GM18907 (cell line): ENCODE data around the gene TMEM88.
A peak's percentile ranks its signal among the peaks of the same experiment; 100 is the strongest.

Experiments
- ATAC-seq: cut with Tn5 transposase; IDR thresholded peaks from one replicate; pipeline ENCODE4 v1.9.1; 2021; ENCODE audit warnings: mild to moderate bottlenecking, moderate library complexity; ENCODE audit not compliant: unreplicated experiment

Gene TMEM88

GRCh38 chr17:7833011-7833794 is 21.7 kb upstream of the TMEM88 start:
- no peak for ATAC-seq

- ATAC-seq, result peak; percentile 36
Measured at GRCh38 chr17:7833795-7834541, 20.9 kb upstream of the TMEM88 start, which contains the start of gene KDM6B. Gene KDM6B, plus strand, starts transcription at chr17:7834217. Its CDS starts 11,338 bp downstream, at chr17:7845555.

- peak; percentile 10 for ATAC-seq
Measured at GRCh38 chr17:7834542-7834956, 20.3 kb upstream of the TMEM88 start.

GRCh38 chr17:7834957-7835813 is 19.7 kb upstream of the TMEM88 start:
- peak; percentile 45 for ATAC-seq

GRCh38 chr17:7835814-7836595 is 18.9 kb upstream of the TMEM88 start:
- ATAC-seq, result peak; percentile 36

GRCh38 chr17:7836596-7837407 is 18.1 kb upstream of the TMEM88 start:
- ATAC-seq, result peak; percentile 17

- ATAC-seq, result no peak
Measured at GRCh38 chr17:7837408-7838088, 17.3 kb upstream of the TMEM88 start.

- ATAC-seq, result no peak
Measured at GRCh38 chr17:7838090-7839075, 16.5 kb upstream of the TMEM88 start.

GRCh38 chr17:7839190-7839875 is 15.5 kb upstream of the TMEM88 start:
- ATAC-seq, result no peak

- no peak for ATAC-seq
Measured at GRCh38 chr17:7839876-7840261, 15.0 kb upstream of the TMEM88 start.

- ATAC-seq, result no peak
Measured at GRCh38 chr17:7840441-7840840, 14.4 kb upstream of the TMEM88 start.

- ATAC-seq, result no peak
Measured at GRCh38 chr17:7840875-7841274, 14.0 kb upstream of the TMEM88 start.

- peak; percentile 12 for ATAC-seq
Measured at GRCh38 chr17:7841396-7841914, 13.4 kb upstream of the TMEM88 start.

- ATAC-seq, result peak; percentile 33
Measured at GRCh38 chr17:7841915-7842379, 12.9 kb upstream of the TMEM88 start.

- ATAC-seq, result peak; percentile 35
Measured at GRCh38 chr17:7842380-7843256, 12.2 kb upstream of the TMEM88 start.

GRCh38 chr17:7843257-7843535 is 11.7 kb upstream of the TMEM88 start:
- peak; percentile 5 for ATAC-seq
